ENCODE measurements around the gene CRLF1. TPM values are rescaled to one million over a fixed set of nuclear protein-coding genes. Genes with fewer than 3 reads are reported as not detected.
A peak's percentile ranks its signal among the peaks of the same experiment; 100 is the strongest.

Gene CRLF1, protein sequence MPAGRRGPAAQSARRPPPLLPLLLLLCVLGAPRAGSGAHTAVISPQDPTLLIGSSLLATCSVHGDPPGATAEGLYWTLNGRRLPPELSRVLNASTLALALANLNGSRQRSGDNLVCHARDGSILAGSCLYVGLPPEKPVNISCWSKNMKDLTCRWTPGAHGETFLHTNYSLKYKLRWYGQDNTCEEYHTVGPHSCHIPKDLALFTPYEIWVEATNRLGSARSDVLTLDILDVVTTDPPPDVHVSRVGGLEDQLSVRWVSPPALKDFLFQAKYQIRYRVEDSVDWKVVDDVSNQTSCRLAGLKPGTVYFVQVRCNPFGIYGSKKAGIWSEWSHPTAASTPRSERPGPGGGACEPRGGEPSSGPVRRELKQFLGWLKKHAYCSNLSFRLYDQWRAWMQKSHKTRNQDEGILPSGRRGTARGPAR
- polyA plus RNA-seq (2011; rRNA removed) (0.37 and 1.3 TPM in 2 replicates), polyA plus RNA-seq (2017; fragmentation: RNase III; extraction: RNeasy Plus Mini Kit Qiagen cat#74134 plus additional on column Dnase treatment) (1.6 to 2.7 TPM (median 2.5 TPM) in 3 replicates), polyA minus RNA-seq (2011; rRNA and poly(A)+ RNA removed) (0.45 and 1.2 TPM in 2 replicates)
- 1.3 and 2.0 TPM in 2 replicates for polyA plus RNA-seq (2012; cell fraction: cytosol; rRNA removed)
- polyA plus RNA-seq (2012; cell fraction: nucleus; rRNA removed), result 2.2 and 3.5 TPM in 2 replicates

DNA sequence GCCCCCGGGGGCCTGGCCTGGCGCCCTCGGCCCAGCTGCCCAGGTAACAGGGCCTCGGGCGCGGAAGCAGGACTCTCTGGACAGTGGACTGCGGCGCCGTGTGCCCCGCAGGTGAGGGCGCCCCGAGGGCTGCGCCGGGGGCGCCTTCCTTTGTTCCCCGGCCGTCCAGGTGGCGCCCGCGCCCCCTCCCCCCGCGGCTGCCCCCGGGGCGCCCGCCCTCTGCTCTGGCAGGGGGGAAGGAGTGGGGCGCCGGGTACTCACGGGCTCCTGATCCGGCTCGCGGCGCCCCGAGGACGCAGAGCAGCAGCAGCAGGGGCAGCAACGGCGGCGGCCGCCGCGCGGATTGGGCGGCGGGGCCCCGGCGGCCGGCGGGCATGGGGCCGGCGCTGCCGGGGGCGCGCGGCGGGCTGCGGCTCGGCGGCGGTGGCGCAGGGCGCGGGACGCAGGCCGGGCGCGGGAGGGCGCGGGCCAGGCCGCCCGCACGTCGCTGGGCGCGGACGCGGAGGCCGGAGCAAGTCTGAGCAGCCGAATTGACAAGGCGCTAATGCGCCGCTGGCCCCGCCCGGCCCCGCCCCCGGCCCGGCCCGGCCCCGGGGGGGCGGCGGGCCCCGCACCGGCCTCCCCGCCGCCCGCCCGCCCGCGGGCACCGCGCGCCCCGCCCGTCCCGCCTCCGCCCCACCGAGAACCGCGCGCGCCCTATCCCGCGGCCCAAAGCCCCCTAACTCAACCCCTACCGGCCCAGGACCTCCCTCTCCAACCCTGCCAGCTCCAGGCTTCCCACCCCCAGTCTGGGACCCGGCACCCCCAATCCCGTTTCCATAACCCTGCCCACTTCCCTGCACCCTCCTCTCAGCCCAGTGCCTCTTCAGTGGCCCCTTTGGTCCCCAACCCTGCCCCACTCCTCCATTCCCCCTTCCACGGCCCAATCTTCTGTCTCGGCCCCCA, at the start of gene CRLF1:
Gene CRLF1, minus strand, starts transcription at position 519 of the 945 bp plus-strand sequence. Its CDS starts 143 bp downstream, at position 376.
- Histone ChIP-seq H3K4me2 (peak within 1 kb of the TSS; percentile 89), H3K4me1 (peaks cover 17% of the 10 kb centered on the region; the same call in 2 of the 3 replicates), H3K4me3 (peak within 1 kb of the TSS; percentile 39), H3K9me3 (no peaks in the 10 kb centered on the region), H3K27ac (peak within 1 kb of the TSS; percentile 15 to 79; a peak in 4 of 6 replicates)
- CTCF ChIA-PET, result interaction anchor here (1.1 to 2.5 kb wide), 3 partner anchors 12 to 156 kb away, joined by 3 to 6 read pairs (median 6); partner anchors contain the start of gene REX1BD
- FAIRE-seq (no peak), DNase-seq (ENCODE audit: low read depth in 1 of 2, low spot score in 1 of 2) (no peak), ATAC-seq (no peak)
- WGBS (ENCODE audit: missing lambda C conversion rate), result 2% methylated on average over 9 of the region's 116 CpGs
- POLR2A ChIA-PET, result no interaction called here
- TF ChIP-seq, protein P1, sequence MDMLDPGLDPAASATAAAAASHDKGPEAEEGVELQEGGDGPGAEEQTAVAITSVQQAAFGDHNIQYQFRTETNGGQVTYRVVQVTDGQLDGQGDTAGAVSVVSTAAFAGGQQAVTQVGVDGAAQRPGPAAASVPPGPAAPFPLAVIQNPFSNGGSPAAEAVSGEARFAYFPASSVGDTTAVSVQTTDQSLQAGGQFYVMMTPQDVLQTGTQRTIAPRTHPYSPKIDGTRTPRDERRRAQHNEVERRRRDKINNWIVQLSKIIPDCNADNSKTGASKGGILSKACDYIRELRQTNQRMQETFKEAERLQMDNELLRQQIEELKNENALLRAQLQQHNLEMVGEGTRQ (IDR thresholded peaks at IDR 0.05), result no peak
- TF ChIP-seq, protein P2, sequence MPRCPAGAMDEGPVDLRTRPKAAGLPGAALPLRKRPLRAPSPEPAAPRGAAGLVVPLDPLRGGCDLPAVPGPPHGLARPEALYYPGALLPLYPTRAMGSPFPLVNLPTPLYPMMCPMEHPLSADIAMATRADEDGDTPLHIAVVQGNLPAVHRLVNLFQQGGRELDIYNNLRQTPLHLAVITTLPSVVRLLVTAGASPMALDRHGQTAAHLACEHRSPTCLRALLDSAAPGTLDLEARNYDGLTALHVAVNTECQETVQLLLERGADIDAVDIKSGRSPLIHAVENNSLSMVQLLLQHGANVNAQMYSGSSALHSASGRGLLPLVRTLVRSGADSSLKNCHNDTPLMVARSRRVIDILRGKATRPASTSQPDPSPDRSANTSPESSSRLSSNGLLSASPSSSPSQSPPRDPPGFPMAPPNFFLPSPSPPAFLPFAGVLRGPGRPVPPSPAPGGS (IDR thresholded peaks at IDR 0.05), result no peak
- no peak for TF ChIP-seq SREBF2 (IDR thresholded peaks at IDR 0.05)
- no peak for TF ChIP-seq JUN (IDR thresholded peaks at IDR 0.05)
- TF ChIP-seq FOSB (CRISPR knock-in tag; IDR thresholded peaks at IDR 0.05), result no peak
- no peak for TF ChIP-seq ZSCAN20 (CRISPR knock-in tag; IDR thresholded peaks at IDR 0.05)

DNA sequence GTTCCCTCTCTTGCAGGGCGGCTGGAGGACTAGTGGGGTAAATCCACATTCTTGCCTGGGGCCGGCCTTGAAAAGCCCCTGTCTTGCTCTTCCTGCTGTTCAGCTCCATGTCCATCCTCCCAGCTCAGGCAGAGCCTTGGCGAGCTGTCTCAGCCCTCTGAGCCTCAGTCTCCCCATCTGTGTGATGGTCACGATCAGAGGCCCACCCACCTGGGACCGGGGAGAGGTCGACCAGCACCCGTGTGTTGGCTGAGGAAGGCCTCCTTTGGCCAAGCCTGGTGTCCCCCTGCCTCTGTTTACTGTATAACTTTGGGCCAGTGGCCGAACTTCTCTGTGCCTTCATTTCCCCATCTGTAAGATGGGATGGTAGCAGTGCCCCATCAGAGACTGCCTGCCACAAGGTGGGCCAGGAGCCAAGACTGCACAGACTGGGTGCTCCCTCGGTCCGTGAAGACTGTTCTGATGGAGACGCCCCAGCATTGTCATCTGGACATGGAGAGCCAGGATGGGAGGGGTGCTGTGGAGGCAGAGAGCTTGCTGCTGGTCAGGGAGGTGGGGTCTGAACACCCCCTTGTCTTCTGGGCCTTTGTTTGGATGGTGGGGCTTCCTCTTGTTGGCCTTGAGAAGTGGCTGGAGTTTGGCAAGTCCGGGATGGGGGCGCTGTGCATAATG, 48.7 kb upstream of the CRLF1 start:
- FAIRE-seq (no peak), DNase-seq (ENCODE audit: low read depth in 1 of 2, low spot score in 1 of 2) (no peak), ATAC-seq (no peak)
- POLR2A ChIA-PET, result no interaction called here
- H3K4me2 ChIP-seq, result no peak overlapping the region
- 95% methylated on average over 10 of the region's 13 CpGs for WGBS (ENCODE audit: missing lambda C conversion rate)
- TF ChIP-seq ZSCAN20 (CRISPR knock-in tag; IDR thresholded peaks at IDR 0.05) (no peak), ZFP36 (IDR thresholded peaks at IDR 0.05; ENCODE audit: borderline replicate concordance, partially characterized antibody) (no peak)
- no peak overlapping the region for H3K27ac ChIP-seq
- no peak overlapping the region for H3K4me3 ChIP-seq
- CTCF ChIA-PET, result no interaction called here
- no peaks in the 10 kb centered on the region for H3K9me3 ChIP-seq
- peaks cover 29% of the 10 kb centered on the region for H3K4me1 ChIP-seq

DNA sequence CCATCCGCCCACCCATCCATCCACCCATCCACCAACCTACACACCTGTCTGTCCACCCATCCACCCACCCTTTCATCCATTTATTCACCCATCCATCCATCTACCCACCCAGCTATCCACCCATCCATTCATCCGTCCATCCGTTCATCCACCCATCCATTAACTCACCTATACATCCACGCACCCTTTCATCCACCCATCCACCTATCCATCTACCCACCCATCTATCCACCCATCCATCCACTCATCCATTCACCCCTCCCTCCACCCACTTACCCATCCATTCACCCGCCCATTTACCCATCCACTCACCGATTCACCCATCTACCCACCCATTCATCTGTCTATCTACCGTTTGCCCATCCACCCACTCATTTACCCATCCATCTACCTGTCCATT, 47.9 kb upstream of the CRLF1 start:
- Histone ChIP-seq H3K9me3 (no peaks in the 10 kb centered on the region), H3K27ac (no peak overlapping the region), H3K4me2 (no peak overlapping the region), H3K4me3 (no peak overlapping the region), H3K4me1 (peaks cover 20% of the 10 kb centered on the region)
- no peak for DNase-seq (ENCODE audit: low read depth in 1 of 2, low spot score in 1 of 2)
- TF ChIP-seq, protein P3, sequence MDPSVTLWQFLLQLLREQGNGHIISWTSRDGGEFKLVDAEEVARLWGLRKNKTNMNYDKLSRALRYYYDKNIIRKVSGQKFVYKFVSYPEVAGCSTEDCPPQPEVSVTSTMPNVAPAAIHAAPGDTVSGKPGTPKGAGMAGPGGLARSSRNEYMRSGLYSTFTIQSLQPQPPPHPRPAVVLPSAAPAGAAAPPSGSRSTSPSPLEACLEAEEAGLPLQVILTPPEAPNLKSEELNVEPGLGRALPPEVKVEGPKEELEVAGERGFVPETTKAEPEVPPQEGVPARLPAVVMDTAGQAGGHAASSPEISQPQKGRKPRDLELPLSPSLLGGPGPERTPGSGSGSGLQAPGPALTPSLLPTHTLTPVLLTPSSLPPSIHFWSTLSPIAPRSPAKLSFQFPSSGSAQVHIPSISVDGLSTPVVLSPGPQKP (IDR thresholded peaks at IDR 0.05; ENCODE audit: low read depth, low read length), result no peak
- TF ChIP-seq, protein P4, sequence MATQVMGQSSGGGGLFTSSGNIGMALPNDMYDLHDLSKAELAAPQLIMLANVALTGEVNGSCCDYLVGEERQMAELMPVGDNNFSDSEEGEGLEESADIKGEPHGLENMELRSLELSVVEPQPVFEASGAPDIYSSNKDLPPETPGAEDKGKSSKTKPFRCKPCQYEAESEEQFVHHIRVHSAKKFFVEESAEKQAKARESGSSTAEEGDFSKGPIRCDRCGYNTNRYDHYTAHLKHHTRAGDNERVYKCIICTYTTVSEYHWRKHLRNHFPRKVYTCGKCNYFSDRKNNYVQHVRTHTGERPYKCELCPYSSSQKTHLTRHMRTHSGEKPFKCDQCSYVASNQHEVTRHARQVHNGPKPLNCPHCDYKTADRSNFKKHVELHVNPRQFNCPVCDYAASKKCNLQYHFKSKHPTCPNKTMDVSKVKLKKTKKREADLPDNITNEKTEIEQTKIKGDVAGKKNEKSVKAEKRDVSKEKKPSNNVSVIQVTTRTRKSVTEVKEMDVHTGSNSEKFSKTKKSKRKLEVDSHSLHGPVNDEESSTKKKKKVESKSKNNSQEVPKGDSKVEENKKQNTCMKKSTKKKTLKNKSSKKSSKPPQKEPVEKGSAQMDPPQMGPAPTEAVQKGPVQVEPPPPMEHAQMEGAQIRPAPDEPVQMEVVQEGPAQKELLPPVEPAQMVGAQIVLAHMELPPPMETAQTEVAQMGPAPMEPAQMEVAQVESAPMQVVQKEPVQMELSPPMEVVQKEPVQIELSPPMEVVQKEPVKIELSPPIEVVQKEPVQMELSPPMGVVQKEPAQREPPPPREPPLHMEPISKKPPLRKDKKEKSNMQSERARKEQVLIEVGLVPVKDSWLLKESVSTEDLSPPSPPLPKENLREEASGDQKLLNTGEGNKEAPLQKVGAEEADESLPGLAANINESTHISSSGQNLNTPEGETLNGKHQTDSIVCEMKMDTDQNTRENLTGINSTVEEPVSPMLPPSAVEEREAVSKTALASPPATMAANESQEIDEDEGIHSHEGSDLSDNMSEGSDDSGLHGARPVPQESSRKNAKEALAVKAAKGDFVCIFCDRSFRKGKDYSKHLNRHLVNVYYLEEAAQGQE (IDR thresholded peaks at IDR 0.05), result no peak
- no peak for TF ChIP-seq EHMT2 (IDR thresholded peaks at IDR 0.05; ENCODE audit: low read depth)
- TF ChIP-seq HOXB13 (CRISPR knock-in tag; IDR thresholded peaks at IDR 0.05; ENCODE audit: low read depth), result no peak
- no peak for TF ChIP-seq GATA3 (IDR thresholded peaks at IDR 0.05; ENCODE audit: borderline replicate concordance)
- no peak for TF ChIP-seq HOXB5 (CRISPR knock-in tag; IDR thresholded peaks at IDR 0.05)
- no peak for TF ChIP-seq TFCP2L1 (CRISPR knock-in tag; IDR thresholded peaks at IDR 0.05)
- TF ChIP-seq KDM1A (IDR thresholded peaks at IDR 0.05; ENCODE audit: low read depth), result no peak
- ATAC-seq, result no peak
- ChIA-PET CTCF (no interaction called here), POLR2A (no interaction called here)
- 86% methylated on average over 7 of the region's 7 CpGs for WGBS (ENCODE audit: missing lambda C conversion rate)
- FAIRE-seq, result no peak
